Panc1 (cell line): ENCODE results near the gene ABO. TPM values are rescaled to one million over a fixed set of nuclear protein-coding genes. Genes with fewer than 3 reads are reported as not detected.

Experiments used
- ATAC-seq: fragments of 200-7000 bp; cut with Tn5 transposase; 2 replicates; pipeline ENCODE4 v1.9.1; 2020; ENCODE audit warnings: mild to moderate bottlenecking, moderate library complexity
- BruUV-seq: library from RNA; stranded (reverse); fragments of 400-500 nt; replicated peaks from 2 replicates; lab custom pipeline; 2021; lab: Mats Ljungman, UMichigan
- CTCF ChIA-PET: fragments of 300-600 bp; sonication (Branson Sonifier 250); formaldehyde crosslinking; loops from one replicate; lab custom pipeline; 2022; ENCODE audit warnings: antibody characterized with exemption; lab: Charles Lee
- POLR2A ChIA-PET: fragments of 300-600 bp; sonication (Branson Sonifier 250); formaldehyde crosslinking; loops from one replicate; lab custom pipeline; 2022; ENCODE audit warnings: antibody characterized with exemption; lab: Charles Lee
- DNase-seq: peaks from one replicate; pipeline ENCODE4 v3.0.0-alpha.2; 2010; ENCODE audit warnings: low read depth, low spot score
- H3K27ac ChIP-seq: 2 replicates; pipeline ENCODE4 v1.5.1; 2011; ENCODE audit warnings: mild to moderate bottlenecking, low read length, inconsistent platforms
- H3K27me3 ChIP-seq: fragments of 200-500 bp; sonication (Bioruptor generic); 2 replicates; pipeline ENCODE4 v1.6.0; 2014; ENCODE audit warnings: low read length, inconsistent platforms; ENCODE audit not compliant: control insufficient read depth, insufficient read depth
- H3K36me3 ChIP-seq: fragments of 200-500 bp; sonication (Bioruptor generic); 2 replicates; pipeline ENCODE4 v1.5.1; 2014; ENCODE audit warnings: inconsistent platforms, mild to moderate bottlenecking, low read length, moderate library complexity; ENCODE audit not compliant: control insufficient read depth, insufficient read depth
- H3K4me1 ChIP-seq: 2 replicates; pipeline ENCODE4 v1.5.1; 2011; ENCODE audit warnings: inconsistent platforms, mild to moderate bottlenecking, low read length, moderate library complexity; ENCODE audit not compliant: control insufficient read depth, insufficient read depth
- H3K4me3 ChIP-seq, 2 experiments: 2 replicates each; pipeline ENCODE4 v1.5.1; 2011 to 2012; ENCODE audit warnings: low read depth in 2 of 2, low read length in 2 of 2, mild to moderate bottlenecking in 2 of 2, inconsistent platforms in 1 of 2, moderate library complexity in 1 of 2
- H3K9me3 ChIP-seq: fragments of 200-500 bp; sonication (Bioruptor generic); 2 replicates; pipeline ENCODE4 v1.5.1; 2014; ENCODE audit warnings: low read depth, mild to moderate bottlenecking, inconsistent platforms, low read length, moderate library complexity; ENCODE audit not compliant: control insufficient read depth, insufficient read depth
- POLR2AphosphoS5 ChIP-seq: IDR thresholded peaks from 2 replicates; pipeline ENCODE4 v1.6.1; 2012; ENCODE audit warnings: mild to moderate bottlenecking, low read depth, low read length, moderate library complexity
- SIN3A ChIP-seq: IDR thresholded peaks from 2 replicates; pipeline ENCODE4 v1.6.1; 2012; ENCODE audit warnings: low read depth, mild to moderate bottlenecking, low read length, moderate library complexity, borderline replicate concordance; ENCODE audit not compliant: insufficient read depth
- TCF7L2 ChIP-seq: IDR thresholded peaks from 2 replicates; pipeline ENCODE4 v1.6.1; 2011; ENCODE audit warnings: mild to moderate bottlenecking, low read depth, low read length, inconsistent platforms
- in situ Hi-C: cut with HindIII; loops from 2 replicates; pipeline ENCODE4 v1.10.0; 2016; ENCODE audit warnings: low sequenced_read_pairs, low pct_unique_long_range_greater_than_20kb
- intact Hi-C: fragments of 100-400 bp; cut with micrococcal nuclease; formaldehyde crosslinking; loops from one replicate; pipeline ENCODE4 v1.10.0; 2022; ENCODE audit not compliant: unreplicated experiment
- total RNA-seq: library from RNA; stranded (reverse); gene quantifications from one replicate; pipeline ENCODE4 v1.2.1, GENCODE V29; 2021; ENCODE audit not compliant: unreplicated experiment
- TF ChIP-seq, protein P1 (sequence below): fragments of 450-650 bp; IDR thresholded peaks from 2 replicates; pipeline ENCODE4 v1.5.1; 2017; ENCODE audit warnings: mild to moderate bottlenecking
- TF ChIP-seq, protein P2 (sequence below), 2 experiments: IDR thresholded peaks; 2 replicates each; pipeline ENCODE4 v1.6.1; 2011 to 2012; ENCODE audit warnings: low read depth in 2 of 2, control low read depth in 1 of 2, low read length in 1 of 2, mild to moderate bottlenecking in 1 of 2, moderate library complexity in 1 of 2; ENCODE audit not compliant: insufficient read depth in 1 of 2

Gene ABO
- total RNA-seq, 1 experiment from 2014 or later = 0.10 TPM

DNA sequence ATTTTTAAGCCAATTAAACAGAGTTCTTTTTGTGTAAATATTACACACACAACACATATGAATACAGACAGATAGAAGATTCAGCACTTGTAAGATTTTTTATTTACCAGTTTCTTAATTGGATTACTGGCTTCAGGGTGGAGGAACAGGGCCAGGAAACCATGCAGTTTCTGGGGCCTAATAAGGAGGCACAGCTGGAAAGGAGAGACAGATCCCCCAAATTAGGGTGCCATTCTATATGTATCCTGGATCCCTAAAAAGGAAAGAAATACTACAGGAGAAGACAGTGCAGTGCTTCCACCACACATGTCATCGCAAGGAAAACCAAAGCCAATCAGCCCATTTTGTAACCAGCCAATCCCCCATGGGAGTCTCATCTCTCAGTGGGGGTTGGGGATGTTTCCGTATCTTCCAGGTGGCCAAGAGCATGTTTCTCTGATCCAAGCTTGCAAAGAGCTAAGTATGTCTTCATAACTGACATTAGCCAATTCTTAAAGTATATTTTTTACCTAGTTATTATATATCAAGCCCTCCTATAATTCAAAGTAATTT lies 15.8 kb upstream of the ABO start:
- ATAC-seq (no peak), DNase-seq (no peak)
- Histone ChIP-seq H3K27me3 (peaks cover 7% of the 10 kb centered on the region), H3K27ac (no peak overlapping the region), H3K4me3 (no peak overlapping the region), H3K36me3 (no peaks in the 10 kb centered on the region), H3K4me1 (no peaks in the 10 kb centered on the region), H3K9me3 (no peaks in the 10 kb centered on the region)
- no peak for TF ChIP-seq SIN3A
- TF ChIP-seq, protein P1, sequence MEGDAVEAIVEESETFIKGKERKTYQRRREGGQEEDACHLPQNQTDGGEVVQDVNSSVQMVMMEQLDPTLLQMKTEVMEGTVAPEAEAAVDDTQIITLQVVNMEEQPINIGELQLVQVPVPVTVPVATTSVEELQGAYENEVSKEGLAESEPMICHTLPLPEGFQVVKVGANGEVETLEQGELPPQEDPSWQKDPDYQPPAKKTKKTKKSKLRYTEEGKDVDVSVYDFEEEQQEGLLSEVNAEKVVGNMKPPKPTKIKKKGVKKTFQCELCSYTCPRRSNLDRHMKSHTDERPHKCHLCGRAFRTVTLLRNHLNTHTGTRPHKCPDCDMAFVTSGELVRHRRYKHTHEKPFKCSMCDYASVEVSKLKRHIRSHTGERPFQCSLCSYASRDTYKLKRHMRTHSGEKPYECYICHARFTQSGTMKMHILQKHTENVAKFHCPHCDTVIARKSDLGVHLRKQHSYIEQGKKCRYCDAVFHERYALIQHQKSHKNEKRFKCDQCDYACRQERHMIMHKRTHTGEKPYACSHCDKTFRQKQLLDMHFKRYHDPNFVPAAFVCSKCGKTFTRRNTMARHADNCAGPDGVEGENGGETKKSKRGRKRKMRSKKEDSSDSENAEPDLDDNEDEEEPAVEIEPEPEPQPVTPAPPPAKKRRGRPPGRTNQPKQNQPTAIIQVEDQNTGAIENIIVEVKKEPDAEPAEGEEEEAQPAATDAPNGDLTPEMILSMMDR = no peak
- TF ChIP-seq TCF7L2 = no peak
- TF ChIP-seq, protein P2, sequence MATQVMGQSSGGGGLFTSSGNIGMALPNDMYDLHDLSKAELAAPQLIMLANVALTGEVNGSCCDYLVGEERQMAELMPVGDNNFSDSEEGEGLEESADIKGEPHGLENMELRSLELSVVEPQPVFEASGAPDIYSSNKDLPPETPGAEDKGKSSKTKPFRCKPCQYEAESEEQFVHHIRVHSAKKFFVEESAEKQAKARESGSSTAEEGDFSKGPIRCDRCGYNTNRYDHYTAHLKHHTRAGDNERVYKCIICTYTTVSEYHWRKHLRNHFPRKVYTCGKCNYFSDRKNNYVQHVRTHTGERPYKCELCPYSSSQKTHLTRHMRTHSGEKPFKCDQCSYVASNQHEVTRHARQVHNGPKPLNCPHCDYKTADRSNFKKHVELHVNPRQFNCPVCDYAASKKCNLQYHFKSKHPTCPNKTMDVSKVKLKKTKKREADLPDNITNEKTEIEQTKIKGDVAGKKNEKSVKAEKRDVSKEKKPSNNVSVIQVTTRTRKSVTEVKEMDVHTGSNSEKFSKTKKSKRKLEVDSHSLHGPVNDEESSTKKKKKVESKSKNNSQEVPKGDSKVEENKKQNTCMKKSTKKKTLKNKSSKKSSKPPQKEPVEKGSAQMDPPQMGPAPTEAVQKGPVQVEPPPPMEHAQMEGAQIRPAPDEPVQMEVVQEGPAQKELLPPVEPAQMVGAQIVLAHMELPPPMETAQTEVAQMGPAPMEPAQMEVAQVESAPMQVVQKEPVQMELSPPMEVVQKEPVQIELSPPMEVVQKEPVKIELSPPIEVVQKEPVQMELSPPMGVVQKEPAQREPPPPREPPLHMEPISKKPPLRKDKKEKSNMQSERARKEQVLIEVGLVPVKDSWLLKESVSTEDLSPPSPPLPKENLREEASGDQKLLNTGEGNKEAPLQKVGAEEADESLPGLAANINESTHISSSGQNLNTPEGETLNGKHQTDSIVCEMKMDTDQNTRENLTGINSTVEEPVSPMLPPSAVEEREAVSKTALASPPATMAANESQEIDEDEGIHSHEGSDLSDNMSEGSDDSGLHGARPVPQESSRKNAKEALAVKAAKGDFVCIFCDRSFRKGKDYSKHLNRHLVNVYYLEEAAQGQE (IDR thresholded peaks at IDR 0.05; ENCODE audit: insufficient read depth in 1 of 2, low read depth in 2 of 2, low read length in 1 of 2) = no peak
- TF ChIP-seq POLR2AphosphoS5 = no peak
- POLR2A ChIA-PET = no interaction called here
- in situ Hi-C loops = no loop called here
- no TSS peak for BruUV-seq
- intact Hi-C loops = no loop called here
- CTCF ChIA-PET = no interaction called here

DNA sequence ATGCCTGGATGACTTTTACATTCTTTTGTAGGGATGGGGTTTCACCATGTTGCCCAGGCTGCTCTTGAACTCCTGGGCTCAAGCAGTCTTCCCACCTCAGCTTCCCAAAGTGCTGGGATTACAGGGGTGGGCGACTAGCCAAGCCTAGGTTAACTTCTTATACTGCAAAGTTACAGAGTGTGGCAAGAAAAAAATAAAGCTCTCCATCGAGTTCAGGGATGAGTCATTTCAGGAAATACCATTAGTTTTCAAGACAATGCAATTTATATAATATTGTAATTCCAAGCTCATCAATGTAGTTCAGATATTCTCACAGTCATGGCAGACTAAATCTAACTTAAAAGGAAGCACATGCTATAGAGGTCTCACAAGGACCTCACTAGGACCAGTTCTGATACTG lies 11.5 kb upstream of the ABO start:
- no TSS peak for BruUV-seq
- in situ Hi-C loops = no loop called here

More for the DNA sequence above, 11.5 kb upstream of the ABO start:
- Histone ChIP-seq H3K27me3 (no peaks in the 10 kb centered on the region), H3K9me3 (no peaks in the 10 kb centered on the region), H3K36me3 (no peaks in the 10 kb centered on the region), H3K27ac (no peak overlapping the region), H3K4me3 (no peak overlapping the region), H3K4me1 (no peaks in the 10 kb centered on the region)
- intact Hi-C loops = no loop called here
- ChIA-PET POLR2A (no interaction called here), CTCF (no interaction called here)
- ATAC-seq (no peak), DNase-seq (no peak)
- TF ChIP-seq SIN3A (no peak), POLR2AphosphoS5 (no peak), TCF7L2 (no peak)
- TF ChIP-seq, protein P2 (IDR thresholded peaks at IDR 0.05; ENCODE audit: insufficient read depth in 1 of 2, low read depth in 2 of 2, low read length in 1 of 2) = no peak
- TF ChIP-seq, protein P1 = no peak
